A549 treated with dexamethasone at 1 μM for 4 hours (cell line): Measurements from ENCODE around the gene PCDH7. TPM values are rescaled to one million over a fixed set of nuclear protein-coding genes. Genes with fewer than 3 reads are reported as not detected.

Experiments
- total RNA-seq: library from RNA; stranded (reverse); fragments of 200-300 nt; extraction: Qiagen RNA extraction; gene quantifications from 5 replicates; pipeline ENCODE4 v1.2.3, GENCODE V29; 2022

PCDH7 gene, protein sequence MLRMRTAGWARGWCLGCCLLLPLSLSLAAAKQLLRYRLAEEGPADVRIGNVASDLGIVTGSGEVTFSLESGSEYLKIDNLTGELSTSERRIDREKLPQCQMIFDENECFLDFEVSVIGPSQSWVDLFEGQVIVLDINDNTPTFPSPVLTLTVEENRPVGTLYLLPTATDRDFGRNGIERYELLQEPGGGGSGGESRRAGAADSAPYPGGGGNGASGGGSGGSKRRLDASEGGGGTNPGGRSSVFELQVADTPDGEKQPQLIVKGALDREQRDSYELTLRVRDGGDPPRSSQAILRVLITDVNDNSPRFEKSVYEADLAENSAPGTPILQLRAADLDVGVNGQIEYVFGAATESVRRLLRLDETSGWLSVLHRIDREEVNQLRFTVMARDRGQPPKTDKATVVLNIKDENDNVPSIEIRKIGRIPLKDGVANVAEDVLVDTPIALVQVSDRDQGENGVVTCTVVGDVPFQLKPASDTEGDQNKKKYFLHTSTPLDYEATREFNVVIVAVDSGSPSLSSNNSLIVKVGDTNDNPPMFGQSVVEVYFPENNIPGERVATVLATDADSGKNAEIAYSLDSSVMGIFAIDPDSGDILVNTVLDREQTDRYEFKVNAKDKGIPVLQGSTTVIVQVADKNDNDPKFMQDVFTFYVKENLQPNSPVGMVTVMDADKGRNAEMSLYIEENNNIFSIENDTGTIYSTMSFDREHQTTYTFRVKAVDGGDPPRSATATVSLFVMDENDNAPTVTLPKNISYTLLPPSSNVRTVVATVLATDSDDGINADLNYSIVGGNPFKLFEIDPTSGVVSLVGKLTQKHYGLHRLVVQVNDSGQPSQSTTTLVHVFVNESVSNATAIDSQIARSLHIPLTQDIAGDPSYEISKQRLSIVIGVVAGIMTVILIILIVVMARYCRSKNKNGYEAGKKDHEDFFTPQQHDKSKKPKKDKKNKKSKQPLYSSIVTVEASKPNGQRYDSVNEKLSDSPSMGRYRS (N-terminal part only)
- 0.07 to 0.14 TPM (median 0.12 TPM) in 5 replicates for total RNA-seq

DNA sequence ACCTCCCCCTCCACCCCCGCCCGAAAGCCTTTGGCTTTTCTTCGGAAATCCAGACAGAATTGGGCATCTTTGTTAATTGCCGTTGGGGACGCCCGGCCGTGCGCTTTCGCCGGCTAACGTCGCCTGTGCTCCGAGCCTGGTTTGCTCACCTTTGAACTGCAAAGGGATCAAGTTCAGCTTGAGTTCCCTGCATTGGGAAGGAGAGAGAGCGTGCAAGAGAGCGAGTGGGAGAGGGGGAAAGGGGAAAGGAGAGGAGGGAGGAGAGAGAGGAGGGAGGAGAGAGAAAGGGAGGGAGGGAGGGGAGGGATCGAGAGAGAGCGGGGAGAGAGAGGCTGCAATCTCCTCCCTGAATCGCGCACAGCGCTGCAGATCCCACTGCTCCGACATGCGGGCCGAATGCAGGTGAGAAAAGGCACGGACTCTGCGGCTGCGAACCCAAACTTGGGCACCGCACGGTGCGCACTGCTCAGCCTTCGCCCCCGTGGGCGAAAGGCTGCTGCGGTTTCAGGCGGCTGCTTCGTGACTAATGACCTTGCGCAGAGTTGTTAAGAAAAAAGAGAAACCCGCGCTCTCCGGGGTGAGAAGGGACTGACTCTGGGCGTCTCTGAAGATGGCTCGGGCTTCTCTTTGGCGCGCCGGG, at the start of gene PCDH7:
TSS of gene PCDH7 (plus strand) at position 349 of the 640 bp plus-strand sequence. CDS start 1,054 bp downstream, outside the sequence.

